HS-5 (cell line): ENCODE data around the gene HPSE2.
A peak's percentile ranks its signal among the peaks of the same experiment; 100 is the strongest.
"Not testable (repeated sequence)": the region's sequence is repeated elsewhere in the genome, so short reads cannot be mapped to it uniquely, and the experiment has no call there.

Experiments
- DNase-seq: peaks from one replicate; pipeline ENCODE4 v3.0.0-alpha.2; 2012; ENCODE audit warnings: low read depth

Gene HPSE2

GRCh38 chr10:99235658-99236626 is at the start of gene HPSE2:
HPSE2 (minus strand) TSS chr10:99235852.
- no peak for DNase-seq

- DNase-seq, result no peak
Observed at GRCh38 chr10:99280472-99280871, 44.8 kb upstream of the HPSE2 start.

- DNase-seq, result peak; percentile 49
Observed at GRCh38 chr10:99279626-99280111, 44.0 kb upstream of the HPSE2 start.

GRCh38 chr10:99276848-99277486 is 41.3 kb upstream of the HPSE2 start:
- DNase-seq, result no peak

GRCh38 chr10:99266383-99266782 is 30.7 kb upstream of the HPSE2 start:
- DNase-seq, result no peak

GRCh38 chr10:99248824-99249223 is 13.2 kb upstream of the HPSE2 start:
- DNase-seq, result no peak

- DNase-seq, result not testable (repeated sequence)
Observed at GRCh38 chr10:99247893-99248292, 12.2 kb upstream of the HPSE2 start.

- DNase-seq, result no peak
Observed at GRCh38 chr10:99236627-99237309, 1.1 kb upstream of the HPSE2 start.

- DNase-seq, result no peak
Observed at GRCh38 chr10:99234791-99235657, 628 bp downstream of the HPSE2 start.

- DNase-seq, result no peak
Observed at GRCh38 chr10:99234041-99234790, 1.4 kb downstream of the HPSE2 start.

- DNase-seq, result no peak
Observed at GRCh38 chr10:99233689-99234037, 2.0 kb downstream of the HPSE2 start.

GRCh38 chr10:99233000-99233688 is 2.5 kb downstream of the HPSE2 start:
- DNase-seq, result no peak

GRCh38 chr10:99232360-99232999 is 3.2 kb downstream of the HPSE2 start:
- DNase-seq, result no peak

- no peak for DNase-seq
Observed at GRCh38 chr10:99224766-99225165, 10.9 kb downstream of the HPSE2 start.

GRCh38 chr10:99207340-99207739 is 28.3 kb downstream of the HPSE2 start:
- DNase-seq, result no peak

- DNase-seq, result no peak
Observed at GRCh38 chr10:99203310-99203709, 32.3 kb downstream of the HPSE2 start.

GRCh38 chr10:99172950-99173349 is 62.7 kb downstream of the HPSE2 start:
- no peak for DNase-seq

GRCh38 chr10:99172128-99172738 is 63.4 kb downstream of the HPSE2 start:
- DNase-seq, result peak; percentile 11

- DNase-seq, result no peak
Observed at GRCh38 chr10:99170116-99170675, 65.5 kb downstream of the HPSE2 start.
